Hippocampal formation (tissue), 2 donors: ENCODE data around the gene CAMK2D.

ENCODE experiments used
- DNase-seq, 2 donors: peaks; one replicate each; lab custom pipeline; 2025; lab: John Stamatoyannopoulos, UW

Gene CAMK2D

DNA sequence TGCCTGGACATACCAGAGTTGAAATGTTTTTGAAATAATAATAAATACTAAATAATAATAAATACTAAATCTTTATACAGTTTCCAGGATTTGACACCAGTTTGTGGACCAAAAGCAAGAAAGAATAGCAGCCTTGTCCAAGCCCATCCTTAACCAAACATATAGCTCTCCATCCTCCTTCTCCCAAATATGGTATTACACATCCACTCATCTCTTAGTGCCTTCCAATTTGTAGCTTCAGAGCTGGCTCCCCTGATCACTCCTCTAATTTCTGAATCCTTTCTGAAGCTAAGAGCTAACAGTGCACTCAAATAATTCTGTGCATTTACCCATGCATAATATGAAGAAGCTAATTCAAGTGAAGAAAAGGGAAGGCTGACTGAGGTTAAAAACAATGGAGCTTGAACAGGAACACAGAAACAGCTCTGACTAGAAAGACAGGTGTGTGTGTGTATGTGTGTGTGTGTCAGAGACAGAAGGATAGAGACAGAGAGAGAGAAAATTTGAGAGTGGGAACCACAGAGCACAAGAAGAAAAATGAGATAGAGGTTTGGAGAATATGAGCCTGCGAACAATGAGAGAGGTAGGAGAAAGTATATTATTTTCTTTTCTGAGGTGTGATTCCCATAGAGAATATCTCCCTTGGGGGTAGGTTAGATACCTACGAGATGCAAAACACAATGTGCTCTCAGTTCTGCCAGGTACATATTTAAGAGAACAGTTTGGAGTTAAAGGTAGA is 123.5 kb downstream of the CAMK2D start:
- DNase-seq, result no peak

DNA sequence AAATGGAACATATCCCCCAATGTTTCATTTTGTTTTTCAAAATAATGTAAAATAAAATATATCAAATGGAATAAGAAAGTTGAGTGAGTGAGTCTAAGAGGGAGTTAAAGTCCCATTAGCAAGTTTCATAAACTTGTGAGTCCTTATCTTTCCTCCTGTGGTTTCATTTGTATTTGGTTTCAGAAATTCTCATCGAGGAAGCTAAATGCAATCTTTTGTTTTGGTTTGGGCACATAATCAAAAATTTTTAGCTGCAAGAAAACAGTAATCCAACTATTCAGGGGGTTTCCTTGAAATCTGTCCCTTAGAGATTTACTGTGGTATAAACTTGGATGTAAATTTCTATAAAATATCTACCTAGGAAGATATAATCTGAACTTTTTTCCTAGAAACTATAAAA is 124.2 kb downstream of the CAMK2D start:
- no peak for DNase-seq

DNA sequence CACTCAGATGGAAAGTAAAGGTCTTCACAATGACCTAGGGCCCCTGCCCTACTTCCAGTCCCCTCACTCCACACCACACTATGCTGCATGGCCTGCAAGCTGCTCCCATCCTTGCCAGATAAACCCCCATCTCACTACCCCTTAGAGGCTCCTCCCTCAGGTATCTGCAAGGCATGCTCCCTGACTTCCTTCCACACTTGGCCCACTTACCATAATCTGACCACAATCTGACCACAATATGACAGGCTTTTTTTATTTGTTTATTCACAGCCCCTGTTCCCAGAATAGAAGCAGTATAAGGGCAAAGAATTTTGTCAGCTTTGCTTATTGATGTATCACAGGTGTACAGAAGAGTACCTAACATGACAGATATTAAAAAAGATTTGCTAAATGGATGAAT is 124.7 kb downstream of the CAMK2D start:
- no peak for DNase-seq

DNA sequence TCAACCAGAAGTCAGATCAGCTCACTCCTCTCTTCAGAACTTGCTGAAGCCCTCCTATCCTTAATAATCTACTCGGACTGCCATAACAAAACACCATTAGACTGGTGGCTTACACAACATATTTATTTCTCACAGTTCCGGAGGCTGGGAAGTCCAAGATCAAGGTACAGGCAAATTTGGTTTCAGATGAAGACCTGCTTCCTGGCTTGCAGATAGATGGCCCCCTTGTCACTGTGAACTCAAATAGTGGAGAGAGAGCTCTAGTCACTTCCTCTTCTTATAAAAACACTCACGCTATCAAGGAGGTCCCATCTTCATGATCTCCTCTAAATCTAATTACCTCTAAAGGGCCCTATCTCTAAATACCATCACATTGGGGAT is 125.1 kb downstream of the CAMK2D start:
- DNase-seq, result peak in 1 of 2 donors; percentile 24

DNA sequence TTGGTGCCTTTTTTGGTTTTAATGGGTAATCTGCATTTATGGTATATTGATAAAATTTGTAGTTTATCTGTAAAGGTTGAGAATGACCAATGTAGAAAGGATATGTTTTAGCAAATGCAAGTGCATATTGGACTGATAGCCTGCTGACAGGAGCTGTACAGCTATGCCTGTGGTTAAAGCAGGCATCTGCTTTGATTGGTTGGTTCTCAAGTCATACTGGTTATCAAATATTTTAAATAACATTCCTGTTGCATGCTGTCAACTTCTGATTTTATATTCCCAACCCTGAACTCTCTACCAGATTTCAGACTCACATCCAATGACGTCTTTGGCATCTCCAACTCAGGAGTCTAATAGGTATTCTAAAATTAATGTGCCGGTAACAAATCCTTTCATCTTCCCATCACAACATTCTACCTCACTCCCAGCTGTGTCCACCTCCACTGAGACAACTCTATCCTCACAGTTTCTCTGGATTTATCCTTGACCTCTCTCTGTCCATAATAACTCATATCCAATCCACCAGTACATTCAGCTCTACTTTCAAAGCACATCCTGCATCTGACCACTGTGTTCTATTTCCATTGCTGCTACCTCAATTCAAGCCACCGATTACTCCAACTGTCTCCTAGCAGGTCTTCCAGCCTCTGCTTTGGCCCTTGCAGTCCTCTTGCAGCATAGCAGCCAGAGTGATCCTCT is 125.7 kb downstream of the CAMK2D start:
- no peak for DNase-seq

DNA sequence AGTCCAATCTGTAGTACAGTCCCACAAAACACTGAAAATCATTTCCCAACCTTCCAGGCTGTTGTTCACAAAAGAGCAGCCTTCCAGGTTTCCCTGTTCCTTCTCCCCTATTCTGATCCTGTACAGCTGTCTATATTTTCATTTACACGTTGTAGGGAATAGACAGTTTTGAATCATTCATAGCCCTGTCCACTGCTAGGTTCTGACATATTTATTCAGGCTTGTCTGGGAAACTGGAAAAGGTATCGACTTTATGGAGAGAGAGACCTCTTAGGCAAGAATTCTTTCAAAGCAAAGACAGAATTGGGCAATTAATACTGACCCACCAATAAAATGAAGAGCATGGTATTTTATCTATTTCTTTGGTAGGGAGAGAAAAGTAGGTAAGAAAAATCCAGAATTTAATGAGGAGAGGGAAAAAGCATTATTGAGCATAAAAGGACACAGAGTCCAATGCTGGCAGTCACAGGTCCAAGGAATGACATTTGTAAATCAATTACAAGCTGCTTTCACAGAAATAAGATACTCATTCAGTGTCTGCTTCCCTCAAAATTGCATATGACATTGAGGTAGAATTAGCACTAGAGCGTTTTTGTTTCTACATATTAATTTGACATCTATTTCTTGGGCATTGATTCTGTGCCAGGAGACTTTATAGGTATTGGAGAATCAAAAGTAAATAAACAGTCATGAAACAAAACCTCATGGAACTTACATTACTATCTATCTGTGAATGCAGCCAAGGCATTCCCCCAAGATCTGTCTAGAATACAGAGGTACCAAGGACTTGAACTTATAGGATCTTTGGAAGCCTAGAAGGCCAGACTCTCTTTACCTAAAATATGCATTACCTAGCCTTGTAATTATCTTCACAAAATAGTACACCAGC is 127.2 kb downstream of the CAMK2D start:
- no peak for DNase-seq

DNA sequence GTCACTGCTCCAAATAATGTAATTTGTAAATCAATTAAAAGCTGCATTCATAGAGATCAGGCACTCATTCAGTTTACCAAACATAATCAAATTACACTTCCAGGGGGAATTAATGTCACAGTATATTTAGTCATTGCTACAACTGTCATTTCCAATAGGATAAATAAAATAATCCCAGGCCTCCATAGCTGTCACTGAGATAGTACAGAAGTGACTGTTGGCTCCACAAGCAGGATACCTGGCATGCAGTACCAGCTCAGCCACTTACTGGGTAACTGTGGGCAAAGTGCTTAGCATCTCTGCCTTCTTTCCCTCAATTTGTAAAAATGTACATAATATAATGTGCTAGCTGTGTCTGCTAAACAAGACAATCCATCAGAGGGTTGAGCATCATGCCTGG is 128.1 kb downstream of the CAMK2D start:
- DNase-seq, result no peak

DNA sequence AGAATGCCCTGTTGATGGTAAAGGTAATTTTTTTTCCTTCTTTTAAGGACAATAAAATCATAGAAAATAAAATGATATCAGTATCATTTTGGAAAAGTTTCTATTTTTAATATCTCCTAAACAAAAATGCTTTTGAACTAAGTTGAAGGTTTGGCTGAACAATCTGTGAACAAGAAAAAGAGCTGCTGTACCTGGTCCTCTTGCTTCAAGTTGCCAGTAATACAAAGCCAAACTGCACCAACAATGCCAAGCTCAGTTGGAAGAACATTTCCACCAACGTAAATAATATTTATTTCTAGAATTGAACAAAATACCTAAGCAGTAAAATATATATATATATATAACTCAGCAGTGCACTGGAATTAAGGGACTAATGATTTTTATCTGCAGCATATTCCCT is 132.8 kb downstream of the CAMK2D start:
- no peak for DNase-seq

DNA sequence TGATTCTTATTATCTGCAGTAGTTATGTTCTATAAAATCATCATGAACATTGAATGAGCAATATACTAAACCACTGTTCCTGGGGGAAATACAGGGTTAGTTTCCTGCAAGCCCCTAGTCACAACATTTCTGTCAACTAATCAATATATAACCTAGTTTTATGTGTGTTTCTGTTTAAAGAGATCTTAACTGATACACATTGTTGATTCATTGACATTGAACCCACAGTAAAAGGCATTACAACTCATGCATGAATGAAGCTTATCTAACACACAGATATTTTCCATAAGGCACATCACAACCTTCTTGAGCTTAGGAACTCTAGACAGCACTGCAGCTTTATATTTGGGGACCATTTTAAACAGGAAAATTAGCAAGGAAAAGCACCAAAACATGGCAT is 134.2 kb downstream of the CAMK2D start:
- DNase-seq, result no peak

DNA sequence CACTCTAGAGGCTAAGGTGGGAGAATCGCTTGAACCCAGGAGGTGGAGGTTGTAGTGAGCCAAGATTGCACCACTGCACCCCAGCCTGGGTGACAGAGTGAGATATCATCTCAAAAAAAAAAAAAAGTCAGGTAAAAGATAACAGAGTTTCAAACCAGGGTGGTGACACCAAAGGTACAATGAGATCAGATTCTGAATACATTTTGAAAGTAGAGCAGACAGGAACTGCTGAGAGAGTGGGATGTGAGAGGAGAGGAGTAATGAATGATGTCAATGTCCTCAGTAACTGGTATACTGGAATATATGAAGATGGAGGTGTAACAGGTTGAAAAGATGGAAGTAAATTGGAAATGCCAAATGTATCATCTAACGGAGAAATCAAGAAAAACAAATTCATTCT is 135.6 kb downstream of the CAMK2D start:
- DNase-seq, result no peak

DNA sequence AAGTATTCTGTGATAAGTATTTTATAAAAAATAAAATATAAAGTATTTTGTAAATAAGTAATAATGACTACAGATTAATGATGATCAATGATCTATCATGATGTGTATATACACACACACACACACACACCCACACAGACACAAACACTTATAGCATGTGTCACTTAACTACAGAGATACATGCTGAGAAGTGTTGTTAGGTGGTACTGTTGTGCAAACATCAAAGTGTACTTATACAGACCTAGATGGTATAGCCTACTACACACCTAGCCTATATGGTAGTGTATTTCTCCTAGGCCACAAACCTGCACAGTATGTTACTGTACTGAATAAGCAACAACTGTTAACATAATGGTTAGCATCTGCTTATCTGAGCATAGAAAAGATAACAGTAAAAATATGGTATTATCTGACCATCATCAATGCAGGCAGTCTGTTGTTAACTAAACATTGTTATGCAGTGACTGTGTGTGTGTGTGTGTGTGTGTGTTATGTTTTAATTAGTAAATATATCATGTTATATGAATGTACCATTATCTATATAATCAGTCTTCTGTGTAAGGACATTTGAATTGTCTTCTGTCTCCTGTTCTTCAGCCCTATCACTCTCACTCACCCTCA is 138.2 kb downstream of the CAMK2D start:
- DNase-seq, result no peak

DNA sequence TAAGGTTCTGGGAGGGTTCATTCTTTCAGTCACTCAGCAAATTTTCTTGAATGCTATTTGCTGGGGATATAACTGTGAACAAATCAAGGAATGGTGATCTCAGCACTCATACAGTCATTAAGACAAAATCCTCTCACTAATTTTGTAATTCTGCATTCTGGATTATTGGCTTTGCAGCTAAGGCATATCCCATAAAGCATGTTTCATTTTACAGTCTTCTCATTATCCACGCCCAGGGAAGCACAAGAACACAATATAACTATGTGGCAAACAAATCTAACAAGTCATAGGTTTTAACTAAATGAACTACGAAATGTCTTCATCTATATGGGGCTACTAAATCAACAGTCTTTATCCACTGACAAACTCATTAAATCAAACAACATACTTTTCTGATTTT is 139.9 kb downstream of the CAMK2D start:
- no peak for DNase-seq

DNA sequence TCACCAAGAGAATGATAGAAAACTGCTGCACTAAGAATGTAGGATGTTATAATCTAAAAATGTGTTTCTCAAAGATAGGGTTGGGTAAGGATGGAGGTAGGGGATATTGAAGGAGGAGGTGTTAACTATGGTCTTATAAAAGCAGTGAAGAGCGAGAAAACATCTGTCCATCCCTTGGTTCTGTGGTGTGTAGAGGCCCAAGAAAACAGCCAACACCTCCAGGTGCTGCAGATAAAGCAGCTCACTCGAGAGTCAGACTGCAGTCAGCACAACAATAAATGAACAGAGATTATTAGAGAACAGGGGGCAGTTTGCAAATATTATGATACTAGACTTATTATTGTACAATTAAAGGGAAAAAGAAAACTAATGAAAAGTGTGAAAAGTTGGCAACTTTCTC is 141.5 kb downstream of the CAMK2D start:
- no peak for DNase-seq

DNA sequence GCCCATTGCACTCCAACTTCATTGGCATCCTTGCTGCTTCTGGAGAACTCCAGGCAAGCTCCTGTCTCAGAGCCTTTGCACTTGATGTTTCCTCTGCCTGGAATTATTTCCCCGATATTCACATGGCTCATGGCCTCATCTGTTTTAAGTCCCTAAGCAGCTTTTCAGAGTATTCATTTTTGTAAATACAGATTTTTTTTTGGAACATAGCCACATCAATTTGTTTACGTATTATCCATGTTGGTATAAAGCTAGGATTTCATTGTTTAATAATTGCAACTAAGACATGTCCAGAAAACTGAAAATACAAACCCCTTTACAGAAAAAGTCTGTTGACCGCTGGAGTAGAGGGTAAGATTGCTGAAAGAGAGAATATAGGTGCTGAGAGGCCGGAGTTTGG is 142.0 kb downstream of the CAMK2D start:
- DNase-seq, result no peak

DNA sequence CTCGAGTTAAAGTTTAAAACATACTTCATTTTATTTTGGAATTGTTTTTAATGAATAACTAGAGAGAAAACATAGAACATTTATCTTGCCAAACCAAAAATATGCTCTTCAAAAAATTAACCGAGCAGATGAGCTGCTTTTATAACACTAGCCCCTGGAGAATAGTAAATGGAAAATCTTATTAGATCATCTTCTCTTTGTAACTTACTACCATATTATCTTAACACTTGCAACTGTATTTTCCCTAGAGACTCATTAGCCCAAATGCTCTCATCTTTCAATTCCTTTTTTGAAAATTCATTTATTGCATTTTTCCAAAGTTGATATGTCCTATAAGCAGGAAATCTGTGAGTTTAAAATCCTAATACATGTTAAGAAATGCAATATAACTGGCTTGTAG is 143.3 kb downstream of the CAMK2D start:
- no peak for DNase-seq

DNA sequence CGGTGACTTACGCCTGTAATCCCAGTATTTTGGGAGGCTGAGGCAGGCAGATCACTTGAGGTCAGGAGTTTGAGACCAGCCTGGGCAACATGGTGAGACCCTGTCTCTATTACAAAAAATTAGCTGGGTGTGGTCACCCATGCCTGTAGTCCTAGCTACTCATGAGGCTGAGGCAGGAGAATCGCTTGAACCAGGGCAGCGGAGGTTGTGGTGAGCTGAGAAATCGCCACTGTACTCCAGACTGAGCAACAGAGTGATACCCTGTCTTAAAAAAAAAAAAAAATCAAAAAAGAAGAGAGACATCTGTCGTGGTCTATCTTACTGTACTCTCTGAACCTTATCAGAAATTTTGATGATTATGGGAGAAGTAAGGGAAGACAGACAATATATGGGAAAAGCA is 144.3 kb downstream of the CAMK2D start:
- DNase-seq, result no peak

DNA sequence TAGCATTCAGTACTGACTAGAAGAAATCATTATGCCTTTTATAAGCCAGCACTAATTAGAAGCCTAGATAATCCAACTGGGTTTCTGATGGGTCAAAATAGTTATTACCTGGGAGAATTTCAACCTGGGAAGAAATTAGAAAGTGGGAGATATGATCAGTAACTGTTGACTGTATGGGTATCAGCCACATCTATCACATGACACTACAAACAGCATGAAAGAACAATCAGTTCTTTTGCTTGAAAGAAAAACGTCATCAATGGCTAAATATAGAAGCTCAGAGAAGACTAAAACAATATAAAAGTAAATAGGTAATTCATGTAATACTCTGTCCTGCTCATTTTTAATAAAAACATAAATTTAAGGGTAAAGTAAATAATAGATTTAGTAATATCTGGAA is 145.1 kb downstream of the CAMK2D start:
- DNase-seq, result no peak

DNA sequence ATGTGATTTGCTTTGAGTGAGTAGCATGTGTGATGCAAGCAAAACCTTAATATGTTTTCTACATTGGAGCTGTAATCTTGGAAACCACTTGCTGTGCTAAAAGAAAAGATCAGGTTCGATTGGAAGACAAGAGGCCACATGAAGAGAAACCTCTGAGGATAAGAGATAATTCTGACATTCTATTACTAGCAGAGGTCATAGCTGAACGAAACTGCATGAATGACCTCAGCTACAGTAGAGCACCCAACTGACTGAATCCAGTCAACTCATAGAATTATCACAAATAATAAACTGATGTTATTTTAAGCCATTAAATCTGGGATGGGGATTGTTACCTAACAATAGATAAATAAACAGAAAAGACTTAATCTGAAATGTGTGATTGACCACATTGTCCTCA is 147.1 kb downstream of the CAMK2D start:
- DNase-seq, result no peak

DNA sequence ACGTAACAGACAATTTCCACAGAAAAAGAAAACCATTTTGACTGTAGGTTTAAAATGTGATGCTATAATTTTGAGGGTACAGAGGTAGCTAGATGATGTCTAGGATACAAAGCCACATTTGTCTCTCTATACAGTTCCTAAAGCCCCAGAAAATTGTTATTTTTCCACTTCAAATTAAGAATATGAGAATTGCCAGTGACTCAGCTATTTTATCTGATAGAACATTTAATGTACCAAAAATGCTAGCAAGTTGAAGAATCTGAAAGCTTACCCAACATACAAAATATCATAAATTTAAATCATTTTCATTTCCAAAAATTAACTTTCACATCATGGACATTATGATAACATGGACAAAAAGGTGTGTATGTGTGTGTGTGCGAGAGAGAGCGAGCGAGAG is 148.0 kb downstream of the CAMK2D start:
- DNase-seq, result no peak

DNA sequence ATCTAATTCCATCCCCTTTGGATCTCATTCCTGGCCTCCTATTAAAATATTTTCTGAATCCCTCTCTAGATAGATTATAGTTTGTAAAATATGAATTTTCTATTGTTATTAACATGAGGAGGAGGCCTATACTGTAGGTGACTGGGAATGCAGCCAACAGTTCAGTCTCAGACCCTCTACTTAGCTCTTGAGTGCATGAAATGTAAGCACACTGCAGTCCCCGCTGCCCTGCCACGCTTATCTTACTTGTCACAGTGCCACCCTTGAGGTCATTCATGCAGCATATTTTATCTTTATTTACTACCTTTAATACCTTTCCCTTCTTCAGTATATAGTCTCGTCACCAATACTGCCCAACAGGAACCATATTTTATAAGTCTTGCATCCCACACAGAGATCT is 151.0 kb downstream of the CAMK2D start:
- no peak for DNase-seq

DNA sequence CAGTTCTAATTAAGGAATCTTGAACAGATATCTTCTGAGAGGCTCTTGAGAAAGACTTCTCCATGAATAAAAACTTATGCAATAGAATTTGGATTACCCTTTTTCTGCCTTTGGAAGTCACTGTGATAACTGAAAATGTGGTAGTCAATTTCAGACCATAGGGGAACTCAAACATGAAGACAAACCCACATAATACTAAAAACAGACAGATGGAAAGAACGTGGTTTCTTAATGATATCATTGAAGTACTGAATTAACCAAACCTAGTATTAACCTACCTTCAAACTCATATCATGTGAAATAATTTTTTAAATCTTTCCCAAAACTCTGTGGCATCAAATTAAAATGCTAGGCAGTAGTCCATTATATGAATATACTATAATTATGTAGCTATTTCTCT is 153.5 kb downstream of the CAMK2D start:
- DNase-seq, result no peak

DNA sequence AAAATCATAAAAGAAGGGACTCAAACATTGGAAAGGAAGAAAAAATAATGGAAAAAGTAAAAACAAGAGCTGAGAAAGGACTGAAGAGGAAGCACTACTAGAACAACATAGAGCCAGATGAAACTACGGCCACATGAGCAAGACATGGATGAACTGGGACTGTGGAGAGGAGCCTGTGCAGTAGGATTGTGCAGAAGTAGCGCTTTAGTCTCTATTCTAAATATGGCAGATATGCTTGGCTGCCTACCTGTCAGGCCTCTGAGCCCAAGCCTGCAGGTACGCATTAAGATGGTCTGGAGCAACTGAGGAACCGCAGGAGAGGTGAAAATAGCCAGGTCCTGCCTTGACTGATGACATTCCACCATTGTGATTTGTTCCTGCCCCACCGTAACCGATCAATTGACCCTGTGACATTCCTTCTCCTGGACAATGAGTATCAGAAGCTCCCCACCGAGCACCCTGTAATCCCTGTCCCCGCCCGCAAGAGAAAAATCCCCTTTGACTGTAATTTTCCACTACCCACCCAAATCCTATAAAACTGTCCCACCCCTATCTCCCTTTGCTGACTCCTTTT is 154.3 kb downstream of the CAMK2D start:
- no peak for DNase-seq
